HG03432 (cell line): Measurements from ENCODE around the gene DYRK3.
"Not testable (repeated sequence)": the region's sequence is repeated elsewhere in the genome, so short reads cannot be mapped to it uniquely, and the experiment has no call there.

Source experiments
- ATAC-seq: cut with Tn5 transposase; IDR thresholded peaks from one replicate; pipeline ENCODE4 v1.9.1; 2021; ENCODE audit warnings: mild to moderate bottlenecking, moderate library complexity; ENCODE audit not compliant: unreplicated experiment

The DYRK3 gene

GRCh38 chr1:206635080-206635977 lies at the start of gene DYRK3:
DYRK3 (plus strand) TSS chr1:206635536; CDS start chr1:206635704, 168 bp downstream.
- peak; percentile 94 for ATAC-seq

DNA sequence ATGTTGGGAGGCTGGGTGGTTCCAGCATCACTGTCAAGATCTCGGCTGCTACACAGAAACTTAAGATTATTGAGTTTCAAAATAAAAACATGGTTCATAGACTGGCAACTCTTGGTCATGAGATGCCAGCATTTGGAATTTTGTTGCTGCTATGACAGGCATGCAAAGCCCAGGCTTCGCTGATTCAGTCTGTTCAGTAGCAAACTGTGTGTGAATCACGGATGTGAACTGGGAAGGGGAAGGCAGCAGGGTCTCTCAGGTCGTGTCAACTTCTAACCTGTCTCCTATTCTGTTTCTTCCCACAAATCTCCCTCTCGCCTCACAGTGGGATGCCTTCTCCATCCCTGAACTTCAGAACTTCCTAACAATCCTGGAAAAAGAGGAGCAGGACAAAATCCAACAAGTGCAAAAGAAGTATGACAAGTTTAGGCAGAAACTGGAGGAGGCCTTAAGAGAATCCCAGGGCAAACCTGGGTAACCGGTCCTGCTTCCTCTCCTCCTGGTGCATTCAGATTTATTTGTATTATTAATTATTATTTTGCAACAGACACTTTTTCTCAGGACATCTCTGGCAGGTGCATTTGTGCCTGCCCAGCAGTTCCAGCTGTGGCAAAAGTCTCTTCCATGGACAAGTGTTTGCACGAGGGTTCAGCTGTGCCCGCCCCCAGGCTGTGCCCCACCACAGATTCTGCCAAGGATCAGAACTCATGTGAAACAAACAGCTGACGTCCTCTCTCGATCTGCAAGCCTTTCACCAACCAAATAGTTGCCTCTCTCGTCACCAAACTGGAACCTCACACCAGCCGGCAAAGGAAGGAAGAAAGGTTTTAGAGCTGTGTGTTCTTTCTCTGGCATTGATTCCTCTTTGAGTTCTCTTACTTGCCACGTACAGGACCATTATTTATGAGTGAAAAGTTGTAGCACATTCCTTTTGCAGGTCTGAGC lies 48.6 kb upstream of the DYRK3 start:
- ATAC-seq, result no peak

- no peak for ATAC-seq
These were observed 47.4 kb upstream of the DYRK3 start for GRCh38 chr1:206587904-206588303.

GRCh38 chr1:206588492-206588891 lies 46.8 kb upstream of the DYRK3 start:
- ATAC-seq, result no peak

DNA sequence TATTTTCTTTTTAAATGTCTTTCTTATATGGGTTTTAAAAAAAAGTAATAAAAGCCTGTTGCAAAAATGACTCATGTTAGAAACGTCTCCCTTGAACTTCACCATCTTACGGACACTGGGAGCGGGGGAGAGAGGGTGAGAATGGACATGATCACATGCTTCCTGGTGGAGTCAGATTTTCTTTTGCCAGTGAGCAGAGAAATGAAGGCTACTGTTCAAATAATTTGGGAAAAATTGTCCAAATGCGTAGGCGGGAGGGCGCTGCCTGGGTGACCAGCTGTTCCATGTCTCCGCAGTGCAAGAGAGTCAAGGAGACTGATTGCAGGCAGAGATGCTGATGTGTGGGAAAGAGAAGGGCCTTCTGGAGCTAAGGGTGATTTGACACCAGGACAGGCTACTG lies 46.1 kb upstream of the DYRK3 start:
- no peak for ATAC-seq

DNA sequence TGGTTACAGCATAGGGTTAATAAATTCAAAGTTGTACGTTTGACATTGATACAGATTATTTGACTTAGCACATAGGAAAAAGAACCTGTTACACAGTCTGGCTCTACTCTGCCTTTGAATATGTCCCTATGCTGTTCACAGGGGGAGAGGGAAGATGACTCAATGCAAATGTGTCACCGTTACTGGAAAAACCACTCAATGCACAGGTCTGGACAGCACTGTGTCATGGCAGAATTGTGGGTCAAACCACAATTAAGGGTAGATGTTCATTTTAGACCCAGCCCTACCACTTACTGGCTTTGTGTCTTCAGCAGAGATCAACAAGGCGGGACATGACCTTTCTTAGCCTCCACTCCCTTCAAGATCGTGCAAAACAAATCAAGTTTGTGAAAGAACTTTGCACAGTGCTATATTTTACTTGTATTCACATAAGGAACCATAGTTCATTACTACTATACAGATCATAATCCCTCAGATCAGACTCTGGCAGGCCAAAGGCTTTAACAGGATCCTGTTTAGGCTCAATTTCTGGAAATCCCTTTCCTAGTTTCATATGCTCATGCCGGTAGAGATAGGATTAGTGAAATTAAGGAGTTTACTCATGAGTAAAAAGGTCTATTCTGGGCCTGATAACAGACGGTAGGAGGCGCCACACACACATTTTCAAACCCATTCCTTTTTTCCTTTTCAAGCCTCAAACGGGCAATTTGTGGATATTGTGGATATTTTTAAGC lies 45.1 kb upstream of the DYRK3 start:
- no peak for ATAC-seq

- ATAC-seq, result no peak
These were observed 44.1 kb upstream of the DYRK3 start for GRCh38 chr1:206591226-206591625.

DNA sequence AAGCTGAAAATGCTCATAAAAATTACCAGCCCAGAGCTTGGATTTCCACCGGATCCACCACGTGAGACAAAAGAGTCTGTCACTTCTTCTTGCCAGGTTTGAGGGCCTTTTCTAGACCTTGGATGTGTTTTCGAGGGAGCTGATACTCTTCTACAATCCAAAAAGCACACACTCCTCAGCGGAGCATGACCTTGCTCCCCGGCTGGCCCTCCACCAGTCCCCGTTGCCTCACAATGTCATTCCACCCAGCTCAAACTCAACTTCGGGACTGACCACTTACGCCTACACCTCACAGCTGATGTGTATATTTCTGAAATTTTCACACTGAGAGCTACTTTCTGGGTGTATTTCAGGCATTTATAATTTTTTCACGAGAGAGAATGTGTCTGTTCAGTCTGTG lies 43.6 kb upstream of the DYRK3 start:
- ATAC-seq, result no peak

- ATAC-seq, result no peak
These were observed 41.9 kb upstream of the DYRK3 start for GRCh38 chr1:206593351-206593925.

- no peak for ATAC-seq
These were observed 39.6 kb upstream of the DYRK3 start for GRCh38 chr1:206595581-206596318.

DNA sequence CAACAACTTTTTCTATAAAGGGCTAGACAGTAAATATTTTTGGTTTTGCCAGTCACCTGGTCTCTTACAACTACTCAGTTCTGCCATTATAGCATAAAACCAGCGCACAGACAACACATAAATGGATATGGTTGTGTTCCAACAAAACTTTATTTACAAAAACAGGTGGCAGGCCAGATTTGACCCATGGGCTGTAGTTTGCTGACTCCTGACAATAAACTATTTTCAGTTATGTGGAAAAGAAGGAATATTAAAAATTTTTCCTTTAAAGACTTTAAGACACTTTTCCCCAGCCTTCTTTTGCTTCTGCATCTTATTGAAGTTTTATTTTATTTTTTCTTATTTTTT lies 39.0 kb upstream of the DYRK3 start:
- no peak for ATAC-seq

- ATAC-seq, result no peak
These were observed 34.8 kb upstream of the DYRK3 start for GRCh38 chr1:206600527-206600926.

- ATAC-seq, result no peak
These were observed 30.5 kb upstream of the DYRK3 start for GRCh38 chr1:206604861-206605260.

DNA sequence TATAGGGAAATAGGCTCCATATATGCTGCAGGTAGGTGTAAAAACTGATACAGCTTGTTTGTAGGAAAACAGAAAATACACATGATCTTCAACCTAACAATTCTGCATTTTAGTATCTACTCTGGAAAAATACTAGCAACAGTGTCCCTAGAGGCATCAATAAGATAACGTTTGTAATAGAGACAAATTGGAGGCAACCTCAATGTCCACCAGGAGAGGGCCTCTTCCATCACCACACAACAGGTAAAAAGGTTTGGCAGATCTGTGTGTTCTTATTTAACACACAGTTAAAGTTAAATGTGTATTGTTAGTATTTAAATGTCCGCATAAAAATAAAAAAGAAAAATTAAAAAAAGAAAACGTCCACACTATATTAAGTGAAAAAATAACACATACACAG lies 28.5 kb upstream of the DYRK3 start:
- no peak for ATAC-seq

GRCh38 chr1:206608108-206608698 lies 27.1 kb upstream of the DYRK3 start:
- no peak for ATAC-seq

DNA sequence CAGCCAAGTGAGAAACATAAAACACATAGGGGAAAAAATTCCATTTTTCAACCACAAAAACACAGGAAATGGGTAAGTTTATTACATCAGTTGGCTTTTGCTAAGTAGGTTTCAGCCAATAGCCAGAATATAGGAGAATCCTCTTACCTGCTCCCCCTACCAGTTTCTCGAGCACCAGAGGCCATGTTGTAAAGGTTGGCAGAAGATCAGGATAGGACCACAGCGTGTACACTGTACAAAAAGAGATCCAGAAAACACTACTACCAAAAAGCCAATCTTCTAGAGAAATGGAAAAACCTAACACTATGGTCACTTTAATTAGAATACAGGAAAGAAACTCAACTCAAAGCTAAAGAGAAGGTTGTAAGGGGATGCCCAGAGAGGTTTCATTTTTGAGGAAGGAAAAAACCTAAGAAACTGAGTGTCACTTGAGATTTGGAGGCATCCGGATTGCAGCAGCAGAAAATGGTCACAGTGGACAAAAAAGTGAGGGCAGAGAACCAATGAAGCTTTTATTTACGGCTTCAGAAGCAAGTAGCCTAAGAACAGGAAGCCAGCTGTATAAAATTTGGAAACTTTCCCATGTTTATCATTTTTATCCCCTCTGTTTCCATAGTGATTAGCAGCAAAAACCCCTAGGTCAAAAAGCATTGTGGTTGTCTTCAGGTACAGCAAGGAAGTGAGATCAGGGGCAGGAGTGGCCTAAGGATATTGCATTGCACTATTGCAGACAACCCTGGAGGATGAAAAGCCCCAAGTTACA lies 25.9 kb upstream of the DYRK3 start:
- no peak for ATAC-seq

- ATAC-seq, result peak; percentile 93
These were observed 23.0 kb upstream of the DYRK3 start, which contains the start of gene EIF2D for GRCh38 chr1:206612129-206612876. EIF2D (minus strand) TSS chr1:206612465; CDS start chr1:206612342, 123 bp downstream.

DNA sequence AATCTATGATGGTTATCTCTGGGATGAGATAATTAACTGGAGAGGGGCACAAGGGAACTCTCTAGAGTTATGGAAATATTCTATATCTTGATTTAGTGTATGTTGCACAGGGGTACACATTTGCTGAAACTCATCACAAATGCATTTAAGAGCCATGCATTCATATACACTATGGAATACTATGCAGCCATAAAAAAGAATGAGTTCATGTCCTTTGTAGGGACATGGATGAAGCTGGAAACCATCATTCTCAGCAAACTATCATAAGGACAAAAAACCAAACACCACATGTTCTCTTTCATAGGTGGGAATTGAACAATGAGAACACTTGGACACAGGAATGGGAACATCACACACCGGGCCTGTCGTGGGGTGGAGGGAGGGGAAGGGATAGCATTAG lies 8.9 kb upstream of the DYRK3 start:
- ATAC-seq, result not testable (repeated sequence)
